ENCODE measurements around the gene USB1.
A peak's percentile ranks its signal among the peaks of the same experiment; 100 is the strongest.

Gene USB1

DNA sequence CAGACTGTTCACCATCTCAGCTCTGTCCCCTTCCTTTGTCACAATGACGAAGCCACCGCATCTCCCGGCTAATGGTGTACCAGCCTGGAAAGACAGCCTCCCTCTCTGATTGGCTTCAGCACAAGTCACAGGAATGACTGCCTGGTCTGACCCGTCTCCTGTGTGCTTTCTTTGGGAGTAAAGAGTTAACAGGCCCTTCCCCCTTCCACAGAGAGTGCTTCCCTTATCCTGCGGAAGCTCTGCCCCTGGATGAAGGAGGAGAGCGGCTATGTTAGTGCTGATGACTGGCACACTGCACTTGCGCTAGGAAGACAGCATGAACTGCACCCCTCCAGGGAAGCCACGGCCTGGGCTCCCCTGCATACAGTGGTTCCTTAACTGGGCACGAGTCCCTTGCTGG lies 11.3 kb downstream of the USB1 start:
- no peak overlapping the region for H3K4me3 ChIP-seq (ENCODE audit: control insufficient read depth, low read depth, low read length)
- DNase-seq (ENCODE audit: low read depth), result no peak
- TF ChIP-seq, protein P1, sequence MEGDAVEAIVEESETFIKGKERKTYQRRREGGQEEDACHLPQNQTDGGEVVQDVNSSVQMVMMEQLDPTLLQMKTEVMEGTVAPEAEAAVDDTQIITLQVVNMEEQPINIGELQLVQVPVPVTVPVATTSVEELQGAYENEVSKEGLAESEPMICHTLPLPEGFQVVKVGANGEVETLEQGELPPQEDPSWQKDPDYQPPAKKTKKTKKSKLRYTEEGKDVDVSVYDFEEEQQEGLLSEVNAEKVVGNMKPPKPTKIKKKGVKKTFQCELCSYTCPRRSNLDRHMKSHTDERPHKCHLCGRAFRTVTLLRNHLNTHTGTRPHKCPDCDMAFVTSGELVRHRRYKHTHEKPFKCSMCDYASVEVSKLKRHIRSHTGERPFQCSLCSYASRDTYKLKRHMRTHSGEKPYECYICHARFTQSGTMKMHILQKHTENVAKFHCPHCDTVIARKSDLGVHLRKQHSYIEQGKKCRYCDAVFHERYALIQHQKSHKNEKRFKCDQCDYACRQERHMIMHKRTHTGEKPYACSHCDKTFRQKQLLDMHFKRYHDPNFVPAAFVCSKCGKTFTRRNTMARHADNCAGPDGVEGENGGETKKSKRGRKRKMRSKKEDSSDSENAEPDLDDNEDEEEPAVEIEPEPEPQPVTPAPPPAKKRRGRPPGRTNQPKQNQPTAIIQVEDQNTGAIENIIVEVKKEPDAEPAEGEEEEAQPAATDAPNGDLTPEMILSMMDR (IDR thresholded peaks at IDR 0.05; ENCODE audit: control insufficient read depth, insufficient read depth, low read depth, low read length, missing control alignments), result no peak

DNA sequence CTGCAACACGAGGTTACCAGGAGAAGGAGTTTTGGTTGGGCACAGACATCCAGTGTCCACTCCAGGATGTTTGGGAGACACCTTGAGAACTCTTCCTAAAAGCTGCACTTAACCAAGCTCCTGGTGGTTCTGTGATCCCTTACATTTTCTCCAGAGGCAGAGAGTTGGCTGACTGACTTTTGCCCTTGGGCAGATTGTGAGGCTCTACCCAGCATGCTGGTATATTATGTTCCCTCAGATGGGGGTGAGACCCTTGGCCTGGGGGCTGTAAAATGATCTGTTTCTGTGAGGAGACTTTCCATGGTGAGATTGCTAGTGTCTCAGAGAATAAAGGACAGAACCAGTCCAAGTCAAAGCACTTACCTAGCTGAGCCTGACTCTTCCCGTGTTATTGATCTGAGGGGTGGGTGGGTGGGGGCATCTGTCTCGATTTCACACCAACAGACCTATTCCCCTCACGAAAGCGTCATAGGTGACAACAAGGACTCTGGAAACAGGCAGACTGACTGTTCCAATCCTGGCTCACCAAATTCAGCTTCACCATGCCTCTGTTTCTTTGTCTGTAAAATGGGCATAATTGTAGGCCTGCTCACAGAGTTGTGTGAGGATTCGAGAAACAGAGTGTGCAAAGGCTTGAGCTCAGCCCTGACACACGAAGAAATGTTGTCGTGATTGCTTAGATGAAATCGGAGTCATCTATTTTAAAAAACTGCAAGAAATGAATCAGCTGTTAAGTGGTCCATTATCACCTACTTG lies 12.2 kb downstream of the USB1 start:
- TF ChIP-seq, protein P1 (IDR thresholded peaks at IDR 0.05; ENCODE audit: control insufficient read depth, insufficient read depth, low read depth, low read length, missing control alignments), result no peak
- DNase-seq (ENCODE audit: low read depth), result no peak
- no peak overlapping the region for H3K4me3 ChIP-seq (ENCODE audit: control insufficient read depth, low read depth, low read length)

DNA sequence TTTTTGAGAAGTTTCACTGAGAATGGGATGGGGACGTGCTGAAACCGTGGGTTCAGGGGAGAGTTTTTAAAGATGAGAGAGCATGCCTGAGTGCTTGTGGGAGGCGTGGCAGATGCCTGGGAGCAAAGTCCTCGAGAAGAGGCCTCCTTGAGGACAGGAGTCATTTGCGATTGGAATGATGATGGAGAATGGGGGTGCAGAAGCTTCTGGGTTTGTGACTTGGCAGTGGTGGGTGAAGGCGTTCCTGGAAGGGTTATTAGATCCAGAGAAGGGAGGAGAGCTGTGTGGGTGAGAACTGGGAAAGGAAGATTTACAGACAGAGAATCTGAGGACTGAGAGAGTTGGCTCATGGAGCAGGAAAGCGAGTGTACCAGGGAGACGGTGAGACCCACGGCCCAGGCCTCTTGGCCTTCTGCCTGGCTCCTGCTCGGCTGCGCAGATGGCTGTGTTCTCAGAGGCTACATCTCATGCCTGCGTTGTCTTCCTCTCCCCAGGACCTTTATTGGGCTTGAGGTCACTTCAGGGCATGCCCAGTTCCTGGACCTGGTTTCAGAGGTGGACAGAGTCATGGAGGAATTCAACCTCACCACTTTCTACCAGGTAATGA lies 15.7 kb downstream of the USB1 start:
- TF ChIP-seq, protein P1 (IDR thresholded peaks at IDR 0.05; ENCODE audit: control insufficient read depth, insufficient read depth, low read depth, low read length, missing control alignments), result no peak
- no peak for DNase-seq (ENCODE audit: low read depth)
- no peak overlapping the region for H3K4me3 ChIP-seq (ENCODE audit: control insufficient read depth, low read depth, low read length)

DNA sequence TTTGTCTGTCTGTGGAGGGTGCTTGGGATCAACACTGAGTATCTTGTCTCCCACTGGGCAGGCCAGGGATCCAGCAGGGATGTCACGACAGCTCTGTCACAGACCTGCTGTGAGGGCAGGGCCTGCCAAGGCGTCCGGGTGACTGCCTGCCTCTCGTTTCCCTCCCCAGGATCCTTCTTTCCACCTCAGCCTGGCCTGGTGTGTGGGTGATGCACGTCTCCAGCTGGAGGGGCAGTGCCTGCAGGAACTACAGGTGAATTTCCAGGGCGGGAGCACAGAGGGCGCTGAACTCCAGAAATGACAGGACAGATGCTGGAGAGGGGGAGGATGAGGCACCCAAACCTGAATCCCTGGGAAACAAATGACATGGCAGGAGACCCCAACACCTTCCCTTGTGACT lies 17.6 kb downstream of the USB1 start:
- no peak for DNase-seq (ENCODE audit: low read depth)
- no peak overlapping the region for H3K4me3 ChIP-seq (ENCODE audit: control insufficient read depth, low read depth, low read length)
- TF ChIP-seq, protein P1 (IDR thresholded peaks at IDR 0.05; ENCODE audit: control insufficient read depth, insufficient read depth, low read depth, low read length, missing control alignments), result no peak

DNA sequence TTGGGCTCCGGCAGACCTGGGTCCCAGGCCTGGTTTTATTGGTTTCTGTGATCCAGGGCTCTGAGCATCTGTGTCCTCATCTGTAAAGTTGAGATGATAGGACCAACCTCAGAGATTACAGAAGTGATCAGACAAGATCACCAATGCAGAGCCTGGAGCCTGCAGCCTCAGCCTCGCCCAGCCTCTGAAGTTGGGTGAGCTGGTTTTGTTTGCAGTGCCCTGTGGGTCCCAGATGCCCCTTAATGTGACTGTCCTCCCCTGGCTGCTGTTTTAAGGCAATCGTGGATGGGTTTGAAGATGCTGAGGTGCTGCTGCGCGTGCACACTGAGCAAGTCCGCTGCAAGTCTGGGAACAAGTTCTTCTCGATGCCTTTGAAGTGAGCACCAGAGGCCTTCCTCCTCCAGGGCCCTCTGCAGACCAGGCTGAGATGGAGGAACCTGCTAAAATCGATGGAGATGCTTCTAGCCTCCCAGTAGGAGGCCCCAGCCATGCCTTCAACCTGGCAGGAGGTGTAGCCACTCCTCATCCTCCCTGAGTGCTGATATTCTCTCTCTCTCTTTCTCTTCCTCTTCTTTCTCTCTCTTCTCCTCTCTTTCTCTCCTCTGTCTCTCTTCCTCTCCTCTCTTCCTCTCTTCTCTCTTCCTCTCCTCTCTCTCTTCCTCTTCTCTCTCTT lies 18.8 kb downstream of the USB1 start:
- TF ChIP-seq, protein P1 (IDR thresholded peaks at IDR 0.05; ENCODE audit: control insufficient read depth, insufficient read depth, low read depth, low read length, missing control alignments), result no peak
- no peak for DNase-seq (ENCODE audit: low read depth)
- H3K4me3 ChIP-seq (ENCODE audit: control insufficient read depth, low read depth, low read length), result no peak overlapping the region

DNA sequence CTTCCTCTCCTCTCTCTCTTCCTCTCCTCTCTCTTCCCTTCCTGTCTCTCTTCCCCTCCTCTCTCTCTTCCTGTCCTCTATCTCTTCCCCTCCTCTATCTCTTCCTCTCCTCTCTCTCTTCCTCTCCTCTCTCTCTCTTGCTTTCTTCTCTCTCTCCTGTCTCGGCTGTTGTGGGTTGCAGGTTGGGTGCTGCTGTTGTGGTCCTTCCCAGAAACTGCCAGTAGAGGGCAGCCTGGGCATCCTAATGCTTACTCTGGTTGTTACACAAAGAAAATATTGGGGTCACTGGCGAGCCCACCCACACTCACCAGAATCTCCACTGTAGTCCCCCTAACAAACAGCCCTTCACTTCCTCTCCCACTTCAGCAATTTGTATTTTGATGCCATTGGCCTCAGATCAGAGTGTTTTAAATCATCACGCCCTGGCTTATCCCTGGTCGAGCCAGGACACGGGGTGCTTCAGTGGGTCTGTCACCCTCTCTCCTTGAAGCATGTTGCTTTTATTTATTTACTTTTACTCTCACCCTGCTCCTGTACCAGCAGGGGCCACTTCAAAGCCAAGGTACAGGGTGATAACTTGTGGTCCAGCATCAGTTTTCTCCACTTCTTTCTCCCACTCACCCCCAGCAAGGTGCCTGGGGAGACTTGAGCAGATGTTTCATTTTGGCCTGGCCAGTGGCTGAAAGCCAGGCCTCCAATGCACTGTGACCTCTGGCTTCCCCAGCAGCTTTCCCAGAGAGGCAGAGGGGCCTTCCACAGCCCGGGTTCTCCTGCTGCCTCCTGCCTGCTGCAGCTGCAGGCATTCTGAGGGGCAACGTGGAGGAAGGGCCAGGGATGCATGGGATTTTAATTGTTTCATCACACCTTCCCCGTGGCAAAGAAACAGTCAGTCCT lies 19.7 kb downstream of the USB1 start:
- TF ChIP-seq, protein P1 (IDR thresholded peaks at IDR 0.05; ENCODE audit: control insufficient read depth, insufficient read depth, low read depth, low read length, missing control alignments), result peak; percentile 91
- no peak overlapping the region for H3K4me3 ChIP-seq (ENCODE audit: control insufficient read depth, low read depth, low read length)
- DNase-seq (ENCODE audit: low read depth), result no peak
